Limb (tissue), 2 donors: ENCODE data around the gene ZNRF1.
A peak's percentile ranks its signal among the peaks of the same experiment; 100 is the strongest.
"Not testable (repeated sequence)": the region's sequence is repeated elsewhere in the genome, so short reads cannot be mapped to it uniquely, and the experiment has no call there.

Source experiments
- DNase-seq, 2 donors: peaks; one replicate each; pipeline ENCODE4 v3.0.0-alpha.2; 2016; ENCODE audit errors: extremely low spot score in 2 of 2

The ZNRF1 gene

DNA sequence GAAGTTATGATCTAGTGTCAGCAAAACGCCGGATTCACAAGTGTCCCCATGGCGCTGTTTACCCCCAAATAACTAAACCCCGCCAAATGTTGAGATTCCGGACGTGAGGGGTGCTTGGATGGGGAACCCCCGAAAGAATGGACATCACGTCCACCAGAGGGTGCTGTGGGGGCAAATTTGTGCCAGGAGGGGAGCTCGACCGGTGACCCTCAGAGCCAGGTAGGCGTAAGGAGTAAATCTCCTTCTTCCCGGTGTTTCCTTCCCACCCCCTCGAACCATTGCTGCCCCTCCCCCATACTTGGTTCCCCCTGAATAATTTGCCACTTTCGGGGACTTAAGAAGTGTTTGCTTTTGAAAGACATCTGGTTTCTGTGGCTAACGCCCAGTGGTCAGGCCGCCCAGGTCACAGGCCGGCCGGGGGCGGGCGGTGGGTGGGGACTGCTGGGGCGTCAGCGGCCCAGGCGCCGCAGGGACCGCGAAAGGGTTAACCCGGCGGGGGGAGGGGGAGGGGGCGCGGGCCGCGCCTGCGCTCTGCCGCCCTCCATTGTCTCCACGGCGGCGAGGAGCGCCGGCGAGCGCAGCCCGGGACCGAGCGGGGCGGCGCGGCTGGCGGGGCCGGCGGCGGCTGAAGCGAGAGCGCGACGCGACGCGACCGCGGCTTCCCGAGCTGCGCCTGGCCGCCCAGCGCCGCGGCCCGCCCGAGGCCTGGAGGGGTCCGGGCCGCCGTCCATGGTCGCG, at the start of gene ZNRF1:
Gene ZNRF1 (plus strand): TSS at position 544 of the 738 bp plus-strand sequence. CDS start 648 bp downstream, outside the sequence.
- DNase-seq, result peak; percentile 76 to 95

DNA sequence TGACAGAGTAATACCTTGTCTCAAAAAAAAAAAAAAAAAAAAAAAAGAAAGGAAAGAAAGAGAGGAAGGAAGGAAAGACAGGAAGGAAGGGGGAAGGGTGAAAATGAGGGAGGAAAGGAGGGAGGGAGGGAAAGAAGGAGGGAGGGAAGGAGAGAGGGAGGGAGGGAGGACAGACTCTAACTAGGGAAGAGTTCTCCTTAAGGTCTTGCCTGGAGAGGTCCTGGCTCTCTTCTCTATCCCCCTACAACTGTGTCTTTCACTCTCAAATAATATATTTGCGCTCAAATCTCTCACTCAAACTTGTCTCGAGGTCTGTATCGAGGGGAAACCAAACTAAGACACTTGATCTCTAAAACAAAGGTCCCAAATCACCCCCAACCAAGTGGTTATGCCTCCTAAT, 49.5 kb upstream of the ZNRF1 start:
- DNase-seq, result no peak

DNA sequence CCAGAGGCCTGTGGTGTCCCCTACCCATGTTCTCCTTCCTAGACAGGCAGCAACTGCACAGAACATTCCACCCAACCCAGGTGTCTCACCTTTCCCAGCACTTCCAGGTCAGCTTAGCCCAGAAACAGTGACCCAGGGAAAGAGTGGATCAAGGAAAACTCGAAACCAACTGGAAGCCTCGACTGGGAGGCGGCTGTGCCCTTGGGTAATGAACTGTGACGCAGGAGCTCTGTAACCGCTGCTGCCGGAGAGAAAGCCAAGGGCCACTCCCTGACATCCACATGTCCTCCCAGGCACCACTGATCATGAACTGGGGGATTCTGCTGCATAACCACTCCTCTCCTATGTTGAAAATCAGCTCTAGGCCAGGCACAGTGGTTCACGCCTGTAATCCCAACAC, 48.3 kb upstream of the ZNRF1 start:
- no peak for DNase-seq

DNA sequence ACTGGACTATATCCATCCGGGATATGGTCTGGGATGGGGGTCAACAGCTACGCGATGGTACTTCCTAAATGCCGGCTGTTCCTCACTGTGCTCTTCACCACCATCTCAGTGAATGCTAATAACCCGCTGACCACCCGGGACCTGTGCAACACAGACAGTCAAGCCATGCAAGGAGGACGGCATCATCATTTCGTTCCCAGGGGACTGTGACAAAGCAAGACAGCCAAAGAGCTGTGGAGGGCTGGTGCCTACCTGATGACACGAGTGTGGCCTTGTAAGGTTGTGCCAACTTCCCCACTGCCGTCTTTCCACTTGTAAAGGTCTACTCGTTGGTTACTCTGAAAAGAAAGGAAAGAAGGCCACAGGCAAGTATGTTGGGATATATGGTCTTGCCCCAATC, 47.6 kb upstream of the ZNRF1 start:
- DNase-seq, result no peak

DNA sequence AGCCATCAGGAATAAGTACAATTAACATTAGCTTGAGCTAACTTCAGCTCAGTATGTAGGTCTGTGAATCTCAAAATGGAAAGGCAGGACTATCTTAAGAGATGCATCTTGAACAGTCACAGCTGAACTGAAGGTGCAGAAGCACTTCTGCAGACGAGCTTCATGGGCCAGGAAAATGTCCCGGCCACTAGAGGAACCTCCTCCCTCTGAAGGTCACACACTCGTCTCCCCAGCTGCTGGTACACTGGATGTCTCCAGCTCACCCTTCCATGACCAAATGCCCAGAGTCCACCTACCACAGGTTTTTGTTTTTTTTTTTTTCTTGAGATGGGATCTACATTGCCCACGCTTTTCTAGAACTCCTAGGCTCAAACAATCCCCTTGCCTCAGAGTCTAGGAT, 47.1 kb upstream of the ZNRF1 start:
- DNase-seq, result no peak

DNA sequence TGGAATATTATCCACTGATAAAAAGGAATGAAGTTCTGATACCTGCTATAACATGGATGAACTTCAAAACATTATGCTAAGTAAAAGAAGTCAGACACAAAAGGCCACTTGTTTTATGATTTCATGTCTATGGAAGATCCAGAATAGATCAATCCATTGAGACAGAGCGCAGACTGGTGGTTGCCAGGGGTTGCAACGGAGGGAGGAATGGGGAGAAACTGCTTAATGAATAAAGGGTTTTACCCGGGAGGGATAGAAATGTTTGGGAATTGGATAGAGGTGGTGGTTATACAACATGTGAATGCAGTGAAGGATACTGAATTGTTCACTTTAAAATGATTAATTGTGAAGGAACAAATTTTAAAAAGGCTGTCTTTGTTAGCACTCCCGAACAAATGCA, 44.1 kb upstream of the ZNRF1 start:
- no peak for DNase-seq

DNA sequence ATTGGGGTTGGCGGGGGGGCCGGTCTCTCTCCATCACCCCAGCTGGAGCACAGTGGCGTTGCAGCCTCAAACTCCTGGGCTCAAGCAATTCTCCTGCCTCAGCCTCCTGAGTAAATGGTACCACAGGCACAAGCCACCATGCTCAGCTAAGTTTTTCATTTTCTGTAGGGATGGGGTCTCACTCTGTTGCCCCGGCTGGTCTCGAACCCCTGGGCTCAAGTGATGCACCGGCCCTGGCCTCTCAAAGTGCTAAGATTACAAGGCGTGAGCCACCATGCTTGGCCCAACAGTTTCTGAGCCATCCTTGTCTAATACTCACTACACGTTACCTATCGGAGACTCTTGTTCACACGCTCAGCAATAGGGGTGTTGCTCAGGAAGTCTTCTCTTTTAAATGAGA, 25.5 kb upstream of the ZNRF1 start:
- DNase-seq, result no peak

DNA sequence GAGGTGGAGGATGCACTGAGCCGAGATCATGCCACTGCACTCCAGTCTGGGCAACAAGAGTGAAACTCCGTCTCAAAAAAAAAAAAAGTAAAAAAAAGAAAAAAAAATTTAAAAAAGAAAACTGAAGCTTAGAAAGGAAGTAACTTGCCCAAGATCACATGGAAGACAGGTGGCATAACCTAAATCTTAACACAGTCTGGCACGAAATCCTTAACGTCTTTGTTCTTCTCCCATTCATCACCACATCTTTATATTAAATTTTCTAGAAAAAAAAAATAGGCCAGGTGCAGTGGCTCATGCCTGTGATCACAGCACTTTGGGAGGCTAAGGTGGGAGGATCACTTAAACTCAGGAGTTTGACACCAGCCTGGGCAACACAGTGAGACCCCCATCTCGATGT, 23.2 kb upstream of the ZNRF1 start:
- DNase-seq, result no peak

DNA sequence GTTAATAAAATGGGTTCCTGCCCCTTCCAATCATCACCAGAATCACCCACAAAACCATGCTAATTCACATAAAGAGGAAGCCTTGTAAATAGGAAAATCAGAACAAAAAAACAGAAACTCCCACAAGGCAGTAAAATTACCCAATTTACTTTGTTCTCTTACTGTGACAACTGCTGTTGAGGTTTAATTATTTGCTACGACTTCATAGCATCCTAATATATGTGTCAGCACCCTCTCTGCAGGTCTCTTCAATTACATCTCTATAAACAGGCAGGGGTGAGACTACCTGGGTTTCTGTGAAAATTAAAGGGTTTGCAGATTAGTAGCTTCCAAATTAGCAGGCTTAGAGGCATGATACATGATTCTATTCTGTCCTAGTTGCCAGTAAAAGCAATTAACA, 16.6 kb upstream of the ZNRF1 start:
- no peak for DNase-seq

DNA sequence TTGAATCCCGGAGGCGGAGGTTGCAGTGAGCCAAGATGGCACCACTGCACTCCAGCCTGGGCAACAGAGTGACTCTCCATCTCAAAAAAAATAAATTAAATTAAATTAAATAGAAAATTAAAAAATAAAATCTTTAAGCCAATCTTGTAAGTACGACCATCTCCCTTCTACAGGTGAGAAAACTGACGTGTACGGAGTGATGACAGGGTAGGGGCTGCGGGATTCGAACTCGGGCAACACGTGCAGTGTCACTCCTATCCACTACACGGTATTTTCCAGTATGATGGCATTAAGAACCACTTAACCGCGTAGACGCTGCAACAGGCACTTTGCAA, 14.7 kb upstream of the ZNRF1 start:
- no peak for DNase-seq

DNA sequence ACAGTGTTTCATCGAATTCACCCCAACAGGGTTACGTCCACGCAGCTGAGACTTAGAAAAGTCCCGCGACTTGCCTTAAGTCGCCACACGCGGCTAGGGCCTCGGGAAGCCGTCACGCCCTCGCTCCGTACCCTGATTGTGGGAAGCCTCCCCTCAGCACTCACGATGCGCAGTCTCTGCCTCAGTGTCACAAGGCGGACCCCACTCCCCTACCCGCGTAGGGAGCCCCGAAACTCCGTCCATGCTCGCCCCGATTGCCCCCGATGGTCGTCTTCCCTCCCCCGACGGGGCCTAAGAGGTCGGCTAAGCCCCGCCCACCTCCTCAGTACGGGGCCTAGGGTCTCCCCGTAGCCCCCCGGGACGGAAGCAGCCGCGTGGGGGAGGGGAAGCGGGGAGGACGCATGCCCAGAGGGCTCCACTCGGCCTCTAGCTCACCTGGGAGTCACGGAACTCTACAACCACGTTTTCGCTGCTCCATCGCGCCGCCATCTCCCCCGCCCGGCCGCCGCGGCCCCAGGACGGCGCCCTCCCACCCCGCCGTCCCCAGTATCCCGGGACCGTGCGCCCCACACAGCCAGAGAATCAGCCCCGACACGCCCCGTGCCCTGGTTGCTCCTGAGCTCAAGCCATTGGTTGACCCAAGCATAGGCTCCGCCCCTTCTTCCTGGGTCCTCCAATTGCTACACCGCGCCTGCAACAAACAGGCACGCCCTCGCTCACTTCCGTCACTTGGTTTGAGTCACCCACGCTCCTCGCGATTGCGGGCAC, 14.1 kb upstream of the ZNRF1 start, which contains the start of gene WDR59:
Gene WDR59 (minus strand): TSS at position 595 of the 768 bp plus-strand sequence. CDS start 106 bp downstream, at position 489.
- peak; percentile 98 to 100 for DNase-seq

DNA sequence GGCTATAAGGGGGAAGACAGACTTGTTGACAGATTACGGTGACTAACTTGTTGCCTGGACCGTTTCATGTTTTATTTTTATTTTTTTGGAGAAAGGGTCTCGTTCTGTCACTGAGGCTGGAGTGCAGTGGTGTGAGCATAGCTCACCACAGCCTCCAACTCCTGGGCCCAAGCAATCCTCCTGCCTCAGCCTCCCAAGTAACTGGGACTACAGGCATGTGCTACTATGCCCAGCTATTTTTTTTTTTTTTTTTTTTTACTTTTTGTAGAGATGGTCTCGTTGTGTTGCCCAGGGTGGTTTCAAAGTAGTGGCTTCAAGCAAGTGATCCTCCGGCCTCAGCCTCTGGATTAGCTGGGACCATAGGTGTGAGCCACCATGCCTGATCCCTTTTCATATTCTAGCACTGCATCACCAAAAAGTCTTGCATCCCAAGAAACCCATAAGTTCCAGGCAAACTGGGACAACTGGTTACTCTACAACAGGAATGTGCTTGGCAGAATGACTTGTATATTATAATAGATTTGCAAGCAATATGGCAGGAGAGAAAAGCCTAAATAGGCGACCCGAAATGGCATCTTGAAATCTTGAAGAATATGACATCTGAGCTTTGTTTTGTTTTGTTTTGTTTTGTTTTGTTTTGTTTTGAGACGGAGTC, 11.7 kb upstream of the ZNRF1 start:
- no peak for DNase-seq

DNA sequence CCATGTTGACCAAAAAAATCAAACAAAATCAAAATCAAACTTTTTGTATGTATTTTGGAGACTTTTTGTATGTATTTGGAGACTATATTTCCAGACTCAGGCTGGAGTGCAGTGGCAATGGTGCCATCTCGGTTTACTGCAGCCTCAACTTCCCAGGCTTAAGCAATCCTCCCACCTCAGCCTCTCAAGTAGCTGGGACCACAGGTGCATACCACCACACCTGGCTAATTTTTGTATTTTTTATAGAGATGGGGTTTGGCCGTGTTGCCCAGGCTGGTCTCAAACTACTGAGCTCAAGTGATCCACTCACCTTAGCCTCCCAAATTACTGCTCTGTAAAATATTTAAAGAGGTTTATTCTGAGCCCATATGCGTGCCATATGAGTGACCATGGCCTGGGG, 9.0 kb upstream of the ZNRF1 start:
- DNase-seq, result not testable (repeated sequence)

DNA sequence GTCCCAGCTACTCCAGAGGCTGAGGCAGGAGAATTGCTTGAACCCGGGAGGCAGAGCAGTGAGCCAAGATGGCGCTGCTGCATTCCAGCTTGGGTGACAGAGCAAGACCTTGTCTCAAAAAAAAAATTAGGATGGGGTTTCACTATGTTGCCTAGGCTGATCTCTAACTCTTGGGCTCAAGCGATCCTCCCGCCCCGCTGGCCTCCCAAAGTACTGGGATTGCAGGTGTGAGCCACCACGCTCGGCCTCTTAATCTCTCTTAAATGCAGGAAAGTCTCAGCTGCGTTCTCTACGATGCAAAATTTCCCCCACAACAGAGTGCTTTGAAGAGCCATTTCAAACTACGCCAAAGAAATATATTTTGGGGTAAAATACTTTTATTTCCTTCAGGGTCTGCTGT, 8.0 kb upstream of the ZNRF1 start:
- DNase-seq, result no peak

DNA sequence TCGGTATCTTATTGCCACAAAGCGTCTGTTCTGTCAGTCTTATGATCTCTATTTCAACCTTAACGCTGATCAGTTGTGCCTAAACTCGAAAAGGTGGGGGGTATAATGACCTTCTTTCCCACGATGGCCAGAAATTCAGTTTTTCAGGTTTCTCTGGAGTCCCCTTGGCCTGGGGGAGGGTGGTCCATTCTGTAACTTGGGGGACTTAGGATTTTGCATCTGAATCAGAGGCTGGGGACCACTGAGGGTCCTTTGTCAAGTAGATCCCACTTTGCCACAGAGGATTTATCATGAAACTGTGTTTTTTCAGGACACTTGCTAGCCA, 7.6 kb upstream of the ZNRF1 start:
- no peak for DNase-seq

DNA sequence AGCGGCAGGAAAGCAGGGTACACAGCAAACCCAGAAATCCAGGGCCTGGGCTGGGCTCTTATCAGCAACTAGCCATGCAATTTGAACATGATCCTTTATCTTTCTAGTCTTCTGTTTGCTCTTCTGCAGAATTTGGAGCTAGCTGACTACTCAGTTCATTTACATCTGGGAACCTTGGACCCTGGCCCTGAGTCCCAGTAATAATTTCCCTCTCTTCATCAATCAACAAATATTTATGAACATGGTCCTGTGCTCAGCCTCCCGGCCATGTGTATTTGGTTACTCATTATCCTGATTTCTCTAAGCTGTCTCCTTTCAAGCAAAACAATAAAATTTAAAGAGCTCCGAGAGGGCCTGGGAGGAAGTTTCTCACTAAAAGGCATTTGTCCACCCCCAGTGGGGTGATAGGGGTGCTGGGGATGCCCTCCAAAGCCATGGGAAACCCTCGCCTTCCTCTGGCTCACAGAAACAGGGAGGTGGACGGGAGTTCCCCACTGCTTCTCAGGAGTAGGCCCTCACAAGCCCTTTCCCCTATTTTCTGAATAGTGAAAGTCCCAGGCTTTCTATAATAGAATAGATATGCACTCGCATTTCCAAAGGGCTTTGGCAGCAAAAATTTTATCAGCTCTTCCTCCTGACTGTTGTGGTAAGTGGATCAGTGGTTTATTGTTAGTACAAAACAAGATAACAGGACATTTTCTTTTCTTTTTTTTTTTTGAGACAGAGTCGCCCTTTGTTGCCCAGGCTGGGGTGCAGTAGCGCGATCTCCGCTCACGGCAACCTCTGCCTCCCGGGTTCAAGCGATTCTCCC, 7.0 kb upstream of the ZNRF1 start:
- no peak for DNase-seq

DNA sequence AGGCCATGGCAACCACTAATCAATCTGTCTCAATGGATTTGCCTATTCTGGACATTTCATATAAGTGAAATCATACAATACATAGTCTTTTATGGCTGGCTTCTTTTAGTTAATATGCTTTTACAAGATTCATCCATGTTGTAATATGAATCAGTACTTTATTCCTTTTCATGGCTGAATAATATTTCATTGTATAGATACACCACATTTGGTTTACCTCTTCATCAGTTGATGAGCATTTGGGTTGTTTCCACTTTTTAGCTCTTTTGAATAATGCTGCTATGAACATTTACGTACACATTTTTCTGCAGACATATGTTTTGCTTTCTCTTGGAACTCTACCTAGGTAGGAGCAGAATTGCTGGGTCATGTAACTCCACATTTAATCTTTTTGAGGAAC, 2.8 kb upstream of the ZNRF1 start:
- DNase-seq, result no peak

DNA sequence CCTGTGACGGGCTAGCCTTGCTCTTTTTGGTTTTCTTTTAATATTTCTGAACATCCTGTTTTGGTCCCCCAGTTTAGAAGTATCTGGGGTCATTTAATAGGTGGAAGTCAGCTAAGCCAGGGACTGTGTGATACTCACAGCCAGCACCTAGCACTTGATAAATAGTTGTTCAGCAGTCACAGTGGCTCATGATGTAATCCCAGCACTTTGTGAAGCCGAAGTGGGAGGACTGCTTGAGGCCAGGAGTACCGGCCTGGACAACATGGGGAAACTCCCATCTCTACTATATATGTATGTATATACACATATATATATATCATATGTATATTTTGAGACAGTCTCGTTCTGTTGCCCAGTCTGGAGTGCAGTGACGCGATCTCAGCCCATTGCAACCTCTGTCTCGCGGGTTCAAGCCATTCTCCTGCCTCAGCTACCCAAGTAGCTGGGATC, 1.8 kb upstream of the ZNRF1 start:
- DNase-seq, result no peak

DNA sequence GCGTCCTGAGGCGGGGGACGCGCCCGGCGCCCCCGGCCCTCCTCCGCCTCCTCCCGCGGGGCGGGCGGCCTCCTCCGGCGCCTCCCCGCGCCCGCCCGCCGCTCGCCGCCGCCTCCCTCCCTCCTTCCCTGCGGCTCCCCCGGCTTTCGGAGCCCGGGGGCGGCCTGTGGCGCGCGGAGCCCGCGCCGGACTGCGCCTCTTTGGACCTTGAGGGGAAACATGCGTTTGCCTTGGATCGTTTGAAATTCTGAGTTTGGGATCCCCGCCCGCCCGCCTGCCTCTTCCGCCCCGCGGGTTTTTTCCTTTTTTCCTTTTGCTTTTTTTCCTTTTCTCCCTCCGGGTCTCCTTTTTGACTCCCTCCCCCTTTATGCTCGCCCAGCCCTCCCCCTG, 390 bp downstream of the ZNRF1 start:
- DNase-seq, result no peak

DNA sequence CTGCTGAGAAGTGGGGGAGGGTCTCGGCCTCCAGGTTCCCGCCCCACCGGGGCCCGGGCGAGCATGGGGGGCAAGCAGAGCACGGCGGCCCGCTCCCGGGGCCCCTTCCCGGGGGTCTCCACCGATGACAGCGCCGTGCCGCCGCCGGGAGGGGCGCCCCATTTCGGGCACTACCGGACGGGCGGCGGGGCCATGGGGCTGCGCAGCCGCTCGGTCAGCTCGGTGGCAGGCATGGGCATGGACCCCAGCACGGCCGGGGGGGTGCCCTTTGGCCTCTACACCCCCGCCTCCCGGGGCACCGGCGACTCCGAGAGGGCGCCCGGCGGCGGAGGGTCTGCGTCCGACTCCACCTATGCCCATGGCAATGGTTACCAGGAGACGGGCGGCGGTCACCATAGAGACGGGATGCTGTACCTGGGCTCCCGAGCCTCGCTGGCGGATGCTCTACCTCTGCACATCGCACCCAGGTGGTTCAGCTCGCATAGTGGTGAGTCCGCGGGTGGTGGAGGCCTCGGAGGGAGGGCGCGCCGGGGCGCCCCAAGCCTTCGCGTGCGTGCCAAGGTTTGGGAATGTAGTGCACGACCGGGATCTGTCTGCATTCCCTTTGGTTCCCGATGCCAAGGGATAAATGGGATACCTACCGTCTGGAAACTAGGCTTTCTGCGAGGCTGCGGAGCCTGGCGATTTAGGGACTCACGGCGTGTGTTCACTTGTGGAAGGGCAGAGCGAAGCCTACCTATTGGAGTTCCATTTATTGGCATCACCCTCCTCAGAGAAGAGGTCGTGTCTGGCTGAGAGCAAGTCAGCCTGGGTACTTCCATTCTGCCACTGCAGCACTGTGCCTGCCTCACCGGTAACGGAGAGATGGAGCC, 1.0 kb downstream of the ZNRF1 start:
- peak in 1 of 2 donors; percentile 75 for DNase-seq
